ENCODE measurements around the gene MRLN. TPM values are rescaled to one million over a fixed set of nuclear protein-coding genes. Genes with fewer than 3 reads are reported as not detected.

The MRLN gene
- total RNA-seq, 4 donors from 2014 or later: not detected

GRCh38 chr10:59706851-59707797, 46.1 kb downstream of the MRLN start:
- TF ChIP-seq POLR2AphosphoS5 (IDR thresholded peaks at IDR 0.05): no peak
- DNase-seq: no peak
- no peaks in the 10 kb centered on the region for H3K36me3 ChIP-seq
- no peak overlapping the region for H3K4me3 ChIP-seq
- peaks cover 23% of the 10 kb centered on the region for H3K27me3 ChIP-seq
- intact Hi-C loops (cut with DNase I; ENCODE audit: low total_unique reads): loop anchor here (5.0 kb wide), 1 partner anchor 810 kb away; no protein-coding TSS in a partner anchor
- in situ Hi-C loops (cut with MboI; ENCODE audit: low pct_ligation_motif_present in 1 of 4, low pct_unique_long_range_greater_than_20kb in 1 of 4, low sequenced_read_pairs in 3 of 4): no loop called here
- 94 to 96% methylated on average over 8 of the region's 8 CpGs for WGBS, 2 donors (ENCODE audit: low coverage in 1 of 2)
- H3K27ac ChIP-seq: no peak overlapping the region
- peaks cover 0 to 19% (median 14%) of the 10 kb centered on the region in 4 donors for H3K4me1 ChIP-seq
- H3K9me3 ChIP-seq: no peaks in the 10 kb centered on the region

GRCh38 chr10:59705931-59706330, 47.3 kb downstream of the MRLN start:
- TF ChIP-seq CTCF (IDR thresholded peaks at IDR 0.05) (no peak), EP300 (IDR thresholded peaks at IDR 0.05; ENCODE audit: low read depth) (no peak), POLR2AphosphoS5 (IDR thresholded peaks at IDR 0.05) (no peak), POLR2A (IDR thresholded peaks at IDR 0.05) (no peak)
- Histone ChIP-seq H3K27ac (no peak overlapping the region), H3K27me3 (peaks cover 23% of the 10 kb centered on the region), H3K4me3 (no peak overlapping the region), H3K9me3 (no peaks in the 10 kb centered on the region), H3K36me3 (no peaks in the 10 kb centered on the region), H3K4me1 (peaks cover 0 to 19% (median 14%) of the 10 kb centered on the region in 4 donors)
- DNase-seq: no peak
- in situ Hi-C loops (cut with MboI; ENCODE audit: low pct_ligation_motif_present in 1 of 4, low pct_unique_long_range_greater_than_20kb in 1 of 4, low sequenced_read_pairs in 3 of 4) (no loop called here), intact Hi-C loops (cut with DNase I; ENCODE audit: low total_unique reads) (loop anchor here (5.0 kb wide), 1 partner anchor 809 kb away; no protein-coding TSS in a partner anchor)

GRCh38 chr10:59704630-59705029, 48.6 kb downstream of the MRLN start:
- intact Hi-C loops (cut with DNase I; ENCODE audit: low total_unique reads): loop anchor here (5.0 kb wide), 1 partner anchor 807 kb away; no protein-coding TSS in a partner anchor
- Histone ChIP-seq H3K27ac (no peak overlapping the region), H3K4me3 (no peak overlapping the region), H3K36me3 (no peaks in the 10 kb centered on the region), H3K4me1 (peaks cover 0 to 16% (median 12%) of the 10 kb centered on the region in 4 donors), H3K9me3 (no peaks in the 10 kb centered on the region), H3K27me3 (peaks cover 22% of the 10 kb centered on the region)
- DNase-seq: no peak
- WGBS, 2 donors (ENCODE audit: low coverage in 1 of 2): 44 to 47% methylated on average over 2 of the region's 2 CpGs
- in situ Hi-C loops (cut with MboI; ENCODE audit: low pct_ligation_motif_present in 1 of 4, low pct_unique_long_range_greater_than_20kb in 1 of 4, low sequenced_read_pairs in 3 of 4): no loop called here
- TF ChIP-seq CTCF (IDR thresholded peaks at IDR 0.05) (no peak), POLR2AphosphoS5 (IDR thresholded peaks at IDR 0.05) (no peak), EP300 (IDR thresholded peaks at IDR 0.05; ENCODE audit: low read depth) (no peak), POLR2A (IDR thresholded peaks at IDR 0.05) (no peak)

- no peaks in the 10 kb centered on the region for H3K9me3 ChIP-seq
- TF ChIP-seq POLR2A (IDR thresholded peaks at IDR 0.05) (no peak), POLR2AphosphoS5 (IDR thresholded peaks at IDR 0.05) (no peak), EP300 (IDR thresholded peaks at IDR 0.05; ENCODE audit: low read depth) (no peak), CTCF (IDR thresholded peaks at IDR 0.05) (no peak)
- peaks cover 0 to 3% (median 0%) of the 10 kb centered on the region in 4 donors for H3K4me1 ChIP-seq
- WGBS, 2 donors (ENCODE audit: low coverage in 1 of 2): 59 to 69% methylated on average over 4 of the region's 4 CpGs
- DNase-seq: no peak
- intact Hi-C loops (cut with DNase I; ENCODE audit: low total_unique reads): no loop called here
- no peaks in the 10 kb centered on the region for H3K36me3 ChIP-seq
- no peak overlapping the region for H3K4me3 ChIP-seq
- no peaks in the 10 kb centered on the region for H3K27me3 ChIP-seq
- in situ Hi-C loops (cut with MboI; ENCODE audit: low pct_ligation_motif_present in 1 of 4, low pct_unique_long_range_greater_than_20kb in 1 of 4, low sequenced_read_pairs in 3 of 4): no loop called here
- no peak overlapping the region for H3K27ac ChIP-seq
These were observed 50.9 kb downstream of the MRLN start for GRCh38 chr10:59702347-59702746.
